Pancreas (tissue), 10 donors: Measurements from ENCODE around the gene CELSR2. TPM values are rescaled to one million over a fixed set of nuclear protein-coding genes. Genes with fewer than 3 reads are reported as not detected.

Experiments used
- ATAC-seq, 4 donors: fragments of 200-7000 bp; cut with Tn5 transposase; one replicate each; pipeline versions ENCODE4 v1.8.0 to v1.9.1; 2020; ENCODE audit warnings: mild to moderate bottlenecking in 4 of 4, moderate library complexity in 4 of 4
- DNase-seq, 6 donors: peaks; one replicate each; pipeline ENCODE4 v3.0.0-alpha.2; 2020
- FAIRE-seq: peaks from 2 replicates; lab custom pipeline; 2012; peaks lifted over from hg19 to GRCh38; lab: Jason Lieb, UNC
- H3K27ac ChIP-seq, 4 donors: fragments of 200-600 bp; sonication (generic); 1 replicate in 3 of 4; 2 replicates in 1 of 4; pipeline versions ENCODE4 v1.5.0 to v1.8.0; 2020
- H3K27me3 ChIP-seq, 4 donors: fragments of 200-600 bp; one replicate each; pipeline ENCODE4 v1.8.0; 2021
- H3K36me3 ChIP-seq, 3 donors: fragments of 200-600 bp; sonication (generic) in 1 of 3; one replicate each; pipeline versions ENCODE4 v1.5.0 to v1.8.0; 2020 to 2021
- H3K4me1 ChIP-seq, 3 donors: fragments of 200-600 bp; one replicate each; pipeline ENCODE4 v1.8.0; 2021
- H3K4me3 ChIP-seq, 4 donors: fragments of 200-600 bp; sonication (generic) in 2 of 4; one replicate each; pipeline versions ENCODE4 v1.5.0 to v1.8.0; 2020 to 2021
- H3K9me3 ChIP-seq, 4 donors: fragments of 200-600 bp; one replicate each; pipeline ENCODE4 v1.8.0; 2021
- CTCF ChIP-seq, 4 donors: fragments of 200-600 bp; sonication (generic) in 3 of 4; IDR thresholded peaks; one replicate each; pipeline versions ENCODE4 v1.5.0 to v1.8.0; 2021; ENCODE audit warnings: antibody characterized with exemption in 4 of 4
- WGBS, 2 donors: extraction: QIAGEN DNeasy Blood & Tissue Kit; methylation state at CpG; one replicate each; pipeline ENCODE4 v1.1.7; 2013; 5-methylcytosine and 5-hydroxymethylcytosine counted together
- intact Hi-C, 3 donors: fragments of 100-400 bp; cut with DNase I; formaldehyde crosslinking; loops; one replicate each; pipeline versions ENCODE4 v1.11.1 to v1.14.2; 2022
- polyA plus RNA-seq, 2 donors: library from polyadenylated mRNA; stranded (reverse); fragments of 200-250 nt; gene quantifications; one replicate each; pipeline ENCODE4 v1.2.3, GENCODE V29; 2013
- total RNA-seq, 6 donors: library from RNA; stranded (reverse); fragmentation: NEBNext Ultra II Directional in 4 of 6; extraction: Animal tissue kit (Norgen Biotek cat#: 25700) in 4 of 6; gene quantifications; one replicate each; pipeline versions ENCODE4 v1.2.1 to v1.2.4, GENCODE V29; 2021 to 2023
- donor health status: healthy with polysubstance abuse.
- donor health status: DM: no; HTN: no; CAD: no; lungs with moderate emphysema.
- donor health status: DM: no; HTN: no; CAD: no.
- donor health status: control.
- donor health status: control.
- donor health status: Bipolar disorder and iron deficiency.
- donor health status: DM: yes; HTN: yes; CAD: no.
- donor health status: DM: no; HTN: no; CAD: no.
- donor health status: DM: no; HTN: no; CAD: no.
- donor health status: DM: yes; HTN: yes; CAD: no.

Gene CELSR2
- total and polyA plus RNA-seq, 8 donors = 4.0 to 8.5 (median 5.1) TPM

- intact Hi-C loops = no loop called here
- H3K27me3 ChIP-seq = no peaks in the 10 kb centered on the region
- ATAC-seq (peak in 3 of 4 donors; percentile 65 to 74 (median 67)), FAIRE-seq (no peak), DNase-seq (no peak)
- no peak overlapping the region for H3K4me3 ChIP-seq
- peak overlapping the region in 1 of 4 donors; percentile 12 for H3K27ac ChIP-seq
- TF ChIP-seq CTCF (IDR thresholded peaks at IDR 0.05) = no peak
- no peaks in the 10 kb centered on the region for H3K36me3 ChIP-seq
- H3K9me3 ChIP-seq = no peaks in the 10 kb centered on the region
- peaks cover 0 to 3% (median 0%) of the 10 kb centered on the region in 3 donors for H3K4me1 ChIP-seq
- WGBS, 2 donors = 52 to 56% methylated on average over 11 of the region's 11 CpGs
Observed at GRCh38 chr1:109298666-109299557, 49.6 kb downstream of the CELSR2 start.

- DNase-seq (no peak), FAIRE-seq (no peak), ATAC-seq (peak in 3 of 4 donors; percentile 33 to 45 (median 42))
- no peak overlapping the region for H3K4me3 ChIP-seq
- TF ChIP-seq CTCF (IDR thresholded peaks at IDR 0.05) = no peak
- H3K4me1 ChIP-seq = peaks cover 0 to 3% (median 0%) of the 10 kb centered on the region in 3 donors
- WGBS, 2 donors = 66% methylated on average over 20 of the region's 20 CpGs
- no peaks in the 10 kb centered on the region for H3K9me3 ChIP-seq
- intact Hi-C loops = no loop called here
- peak overlapping the region in 1 of 4 donors; percentile 12 for H3K27ac ChIP-seq
- H3K36me3 ChIP-seq = no peaks in the 10 kb centered on the region
- no peaks in the 10 kb centered on the region for H3K27me3 ChIP-seq
Observed at GRCh38 chr1:109299558-109300343, 50.4 kb downstream of the CELSR2 start.

GRCh38 chr1:109300650-109301151 lies 51.4 kb downstream of the CELSR2 start:
- intact Hi-C loops = no loop called here
- TF ChIP-seq CTCF (IDR thresholded peaks at IDR 0.05) = no peak
- Histone ChIP-seq H3K36me3 (no peaks in the 10 kb centered on the region), H3K27me3 (no peaks in the 10 kb centered on the region), H3K4me3 (no peak overlapping the region), H3K4me1 (peaks cover 0 to 3% (median 0%) of the 10 kb centered on the region in 3 donors), H3K9me3 (no peaks in the 10 kb centered on the region), H3K27ac (no peak overlapping the region)
- DNase-seq (no peak), ATAC-seq (no peak), FAIRE-seq (no peak)
- 84 to 86% methylated on average over 16 of the region's 16 CpGs for WGBS, 2 donors

GRCh38 chr1:109301874-109302273 lies 52.5 kb downstream of the CELSR2 start:
- Histone ChIP-seq H3K36me3 (no peaks in the 10 kb centered on the region), H3K4me3 (no peak overlapping the region), H3K27me3 (no peaks in the 10 kb centered on the region), H3K4me1 (peaks cover 0 to 3% (median 0%) of the 10 kb centered on the region in 3 donors), H3K9me3 (no peaks in the 10 kb centered on the region), H3K27ac (no peak overlapping the region)
- WGBS, 2 donors = 72 to 83% methylated on average over 5 of the region's 5 CpGs
- no peak for FAIRE-seq
- no peak for ATAC-seq
- intact Hi-C loops = no loop called here
- no peak for TF ChIP-seq CTCF (IDR thresholded peaks at IDR 0.05)
- DNase-seq = no peak
